GM12878 (cell line): ENCODE results near the gene UGGT2.

Source experiments
- EP300 ChIP-seq, 2 experiments: fragments of 150-350 bp in 1 of 2; IDR thresholded peaks; 2 replicates each; pipeline ENCODE4 v1.6.1; 2011 to 2012; ENCODE audit warnings: low read depth in 2 of 2, low read length in 2 of 2, borderline replicate concordance in 1 of 2, improper control_type of control experiment in 1 of 2, inconsistent platforms in 1 of 2; ENCODE audit not compliant: control insufficient read depth in 1 of 2
- JUND ChIP-seq: IDR thresholded peaks from 2 replicates; pipeline ENCODE4 v1.6.1; 2012; ENCODE audit warnings: low read depth, mild to moderate bottlenecking, low read length, improper control_type of control experiment, moderate library complexity
- MEF2A ChIP-seq: IDR thresholded peaks from 2 replicates; pipeline ENCODE4 v1.6.1; 2011; ENCODE audit warnings: low read depth, mild to moderate bottlenecking, low read length, moderate library complexity; ENCODE audit not compliant: insufficient read depth
- MXI1 ChIP-seq: fragments of 150-350 bp; IDR thresholded peaks from 2 replicates; pipeline ENCODE4 v1.6.1; 2011; ENCODE audit warnings: low read depth, mild to moderate bottlenecking, inconsistent platforms, low read length, improper control_type of control experiment
- POLR2A ChIP-seq: IDR thresholded peaks from 2 replicates; pipeline ENCODE4 v1.6.1; 2011; ENCODE audit warnings: low read depth, mild to moderate bottlenecking, low read length
- POLR2AphosphoS5 ChIP-seq: IDR thresholded peaks from 2 replicates; pipeline ENCODE4 v1.6.1; 2011; ENCODE audit warnings: mild to moderate bottlenecking, low read length, inconsistent platforms
- POU2F2 ChIP-seq: IDR thresholded peaks from 3 replicates; pipeline ENCODE4 v1.6.1; 2011; ENCODE audit warnings: low read depth, mild to moderate bottlenecking, low read length, borderline replicate concordance
- RCOR1 ChIP-seq: conservative IDR thresholded peaks from 2 replicates; pipeline ENCODE4 v1.6.1; 2012; ENCODE audit warnings: low read depth, low read length, improper control_type of control experiment
- SMC3 ChIP-seq: IDR thresholded peaks from 2 replicates; pipeline ENCODE4 v1.6.1; 2011; ENCODE audit warnings: low read length, improper control_type of control experiment, borderline replicate concordance
- TAF1 ChIP-seq: IDR thresholded peaks from 2 replicates; pipeline ENCODE4 v1.6.1; 2011; ENCODE audit warnings: mild to moderate bottlenecking, low read depth, low read length, borderline replicate concordance
- TF ChIP-seq, protein P1 (sequence below), 3 experiments: IDR thresholded peaks in 2 of 3; conservative IDR thresholded peaks in 1 of 3; 2 replicates each; pipeline ENCODE4 v1.5.1; 2011; ENCODE audit warnings: low read depth in 3 of 3, low read length in 3 of 3, mild to moderate bottlenecking in 3 of 3, control low read depth in 2 of 3, moderate library complexity in 2 of 3, inconsistent platforms in 1 of 3, mixed read lengths in 1 of 3; ENCODE audit not compliant: control insufficient read depth in 2 of 3, insufficient read depth in 1 of 3; ENCODE audit errors: extremely low read depth in 1 of 3
- TF ChIP-seq, protein P2 (sequence below): IDR thresholded peaks from 2 replicates; pipeline ENCODE4 v1.6.1; 2012; ENCODE audit warnings: low read depth, low read length, improper control_type of control experiment
- TF ChIP-seq, protein P3 (sequence below): fragments of 450-650 bp; IDR thresholded peaks from 2 replicates; pipeline ENCODE4 v1.6.1; 2014; ENCODE audit warnings: mild to moderate bottlenecking

DNA sequence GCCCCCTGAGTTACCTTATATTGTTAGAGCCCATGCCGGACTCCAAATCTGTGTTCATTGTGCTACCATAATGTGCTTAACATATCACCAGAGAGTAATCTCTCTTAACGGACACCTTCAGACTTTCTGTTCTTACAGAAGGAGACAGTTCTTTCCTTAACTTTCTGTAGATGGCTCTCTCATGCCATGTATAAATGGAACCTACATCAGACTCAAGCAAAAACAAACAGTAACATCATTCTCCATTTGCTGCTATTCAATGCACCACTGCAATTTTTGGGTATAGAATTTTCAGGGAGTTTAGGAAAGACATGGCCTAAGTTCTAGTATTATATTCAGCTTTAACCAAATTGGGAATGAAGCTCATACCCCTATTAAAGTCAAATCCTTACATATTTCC lies 12.6 kb upstream of the UGGT2 start:
- TF ChIP-seq, protein P1, sequence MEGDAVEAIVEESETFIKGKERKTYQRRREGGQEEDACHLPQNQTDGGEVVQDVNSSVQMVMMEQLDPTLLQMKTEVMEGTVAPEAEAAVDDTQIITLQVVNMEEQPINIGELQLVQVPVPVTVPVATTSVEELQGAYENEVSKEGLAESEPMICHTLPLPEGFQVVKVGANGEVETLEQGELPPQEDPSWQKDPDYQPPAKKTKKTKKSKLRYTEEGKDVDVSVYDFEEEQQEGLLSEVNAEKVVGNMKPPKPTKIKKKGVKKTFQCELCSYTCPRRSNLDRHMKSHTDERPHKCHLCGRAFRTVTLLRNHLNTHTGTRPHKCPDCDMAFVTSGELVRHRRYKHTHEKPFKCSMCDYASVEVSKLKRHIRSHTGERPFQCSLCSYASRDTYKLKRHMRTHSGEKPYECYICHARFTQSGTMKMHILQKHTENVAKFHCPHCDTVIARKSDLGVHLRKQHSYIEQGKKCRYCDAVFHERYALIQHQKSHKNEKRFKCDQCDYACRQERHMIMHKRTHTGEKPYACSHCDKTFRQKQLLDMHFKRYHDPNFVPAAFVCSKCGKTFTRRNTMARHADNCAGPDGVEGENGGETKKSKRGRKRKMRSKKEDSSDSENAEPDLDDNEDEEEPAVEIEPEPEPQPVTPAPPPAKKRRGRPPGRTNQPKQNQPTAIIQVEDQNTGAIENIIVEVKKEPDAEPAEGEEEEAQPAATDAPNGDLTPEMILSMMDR (IDR thresholded peaks at IDR 0.05 in 2 of 3, conservative IDR thresholded peaks at IDR 0.05 in 1 of 3; ENCODE audit: control insufficient read depth in 2 of 3, extremely low read depth in 1 of 3, insufficient read depth in 1 of 3, low read depth in 3 of 3, low read length in 3 of 3): no peak
- TF ChIP-seq, protein P2, sequence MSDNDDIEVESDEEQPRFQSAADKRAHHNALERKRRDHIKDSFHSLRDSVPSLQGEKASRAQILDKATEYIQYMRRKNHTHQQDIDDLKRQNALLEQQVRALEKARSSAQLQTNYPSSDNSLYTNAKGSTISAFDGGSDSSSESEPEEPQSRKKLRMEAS: no peak
- TF ChIP-seq JUND (no peak), POU2F2 (no peak), SMC3 (no peak), MEF2A (no peak), POLR2AphosphoS5 (no peak), EP300 (IDR thresholded peaks at IDR 0.05; ENCODE audit: borderline replicate concordance in 1 of 2, control insufficient read depth in 1 of 2, low read depth in 2 of 2, low read length in 2 of 2) (no peak), TAF1 (no peak), MXI1 (no peak), RCOR1 (no peak), POLR2A (no peak)
- TF ChIP-seq, protein P3, sequence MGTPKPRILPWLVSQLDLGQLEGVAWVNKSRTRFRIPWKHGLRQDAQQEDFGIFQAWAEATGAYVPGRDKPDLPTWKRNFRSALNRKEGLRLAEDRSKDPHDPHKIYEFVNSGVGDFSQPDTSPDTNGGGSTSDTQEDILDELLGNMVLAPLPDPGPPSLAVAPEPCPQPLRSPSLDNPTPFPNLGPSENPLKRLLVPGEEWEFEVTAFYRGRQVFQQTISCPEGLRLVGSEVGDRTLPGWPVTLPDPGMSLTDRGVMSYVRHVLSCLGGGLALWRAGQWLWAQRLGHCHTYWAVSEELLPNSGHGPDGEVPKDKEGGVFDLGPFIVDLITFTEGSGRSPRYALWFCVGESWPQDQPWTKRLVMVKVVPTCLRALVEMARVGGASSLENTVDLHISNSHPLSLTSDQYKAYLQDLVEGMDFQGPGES: no peak
